ENCODE results near the gene FBXO28.

Gene FBXO28

DNA sequence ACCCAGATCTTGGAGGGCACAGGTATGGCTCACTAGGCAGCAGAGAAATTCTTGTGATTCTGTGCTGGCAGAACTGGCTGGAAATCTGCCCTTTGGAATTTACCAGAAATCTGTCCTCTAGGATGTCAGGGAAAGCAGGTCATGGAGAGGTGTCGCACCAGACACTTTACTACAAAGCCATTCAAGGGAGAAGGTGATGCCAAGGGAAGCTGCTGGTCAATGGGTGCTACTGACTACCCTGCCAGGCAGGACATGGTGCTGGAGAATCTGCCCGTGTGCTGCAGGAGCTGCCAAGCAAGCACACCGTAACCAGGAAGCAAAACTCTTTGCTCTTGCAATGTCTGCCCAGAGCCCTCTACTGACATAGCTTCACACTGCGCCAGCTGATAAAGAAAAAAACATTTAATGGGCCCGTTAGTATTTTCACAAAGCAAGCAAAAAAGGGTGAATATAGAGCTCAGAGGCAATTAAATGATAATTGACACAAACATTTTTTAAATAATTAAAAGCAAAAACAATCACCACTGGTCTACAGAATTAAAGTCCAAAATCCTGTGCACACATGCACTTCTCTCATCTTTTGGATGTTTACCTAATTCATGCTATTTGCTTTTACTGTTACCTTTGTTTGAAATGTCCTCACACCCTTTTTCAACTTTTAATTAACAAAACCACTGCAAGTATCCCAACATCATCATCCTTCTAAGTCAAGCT, 7.2 kb upstream of the FBXO28 start:
- no peaks in the 10 kb centered on the region for H3K36me3 ChIP-seq (ENCODE audit: control insufficient read depth, insufficient read depth, low read length)
- H3K4me3 ChIP-seq (ENCODE audit: low read length): no peak overlapping the region
- H3K4me1 ChIP-seq (ENCODE audit: control insufficient read depth, insufficient read depth, low read length): no peaks in the 10 kb centered on the region
- H3K27me3 ChIP-seq (ENCODE audit: control insufficient read depth, insufficient read depth, low read length): no peaks in the 10 kb centered on the region
- no peak overlapping the region for H3K27ac ChIP-seq (ENCODE audit: low read depth, low read length)
- no peak overlapping the region for H3K9ac ChIP-seq (ENCODE audit: low read length)

GRCh38 chr1:224107282-224107625, 6.7 kb upstream of the FBXO28 start:
- no peak overlapping the region for H3K27ac ChIP-seq (ENCODE audit: low read depth, low read length)
- no peak overlapping the region for H3K9ac ChIP-seq (ENCODE audit: low read length)
- no peaks in the 10 kb centered on the region for H3K27me3 ChIP-seq (ENCODE audit: control insufficient read depth, insufficient read depth, low read length)
- H3K36me3 ChIP-seq (ENCODE audit: control insufficient read depth, insufficient read depth, low read length): no peaks in the 10 kb centered on the region
- no peaks in the 10 kb centered on the region for H3K4me1 ChIP-seq (ENCODE audit: control insufficient read depth, insufficient read depth, low read length)
- H3K4me3 ChIP-seq (ENCODE audit: low read length): no peak overlapping the region

DNA sequence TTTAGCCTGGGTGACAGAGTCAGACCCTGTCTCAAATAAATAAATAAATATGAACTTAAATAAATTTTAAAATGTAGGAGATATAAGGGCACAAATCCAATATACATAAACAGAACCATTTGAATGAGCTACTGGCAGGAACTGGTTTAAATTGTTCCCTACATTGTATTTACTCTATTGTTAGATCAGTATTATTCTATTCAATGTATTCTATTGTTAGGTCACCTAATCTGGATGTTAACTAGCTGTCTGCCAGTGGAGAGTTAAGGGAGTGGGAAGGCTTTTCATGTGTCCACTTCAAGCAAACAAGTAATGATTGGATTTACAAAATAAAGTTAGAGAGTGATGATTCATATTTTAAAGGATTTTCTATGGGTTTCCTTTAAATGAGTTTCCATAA, 4.9 kb upstream of the FBXO28 start:
- Histone ChIP-seq H3K9ac (ENCODE audit: low read length) (no peak overlapping the region), H3K4me1 (ENCODE audit: control insufficient read depth, insufficient read depth, low read length) (peaks cover 4% of the 10 kb centered on the region), H3K27me3 (ENCODE audit: control insufficient read depth, insufficient read depth, low read length) (no peaks in the 10 kb centered on the region), H3K27ac (ENCODE audit: low read depth, low read length) (no peak overlapping the region), H3K36me3 (ENCODE audit: control insufficient read depth, insufficient read depth, low read length) (no peaks in the 10 kb centered on the region), H3K4me3 (ENCODE audit: low read length) (no peak overlapping the region)

DNA sequence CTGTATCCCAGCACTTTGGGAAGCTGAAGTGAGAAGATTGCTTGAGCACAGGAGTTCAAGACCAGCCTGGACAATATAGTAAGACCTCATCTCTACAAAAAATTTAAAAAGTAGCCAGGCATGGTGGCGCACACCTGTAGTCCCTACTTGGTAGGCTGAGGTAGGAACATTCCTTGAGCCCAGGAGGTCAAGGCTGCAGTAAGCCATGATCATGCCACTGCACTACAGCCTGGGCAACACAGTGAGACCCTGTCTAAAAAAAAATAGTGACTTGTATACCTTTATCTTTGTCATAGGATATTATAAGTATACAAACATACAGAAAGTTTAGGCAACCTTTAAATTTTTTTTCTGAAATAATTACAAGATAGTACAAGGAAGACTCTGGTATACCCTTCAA, 3.9 kb upstream of the FBXO28 start:
- no peaks in the 10 kb centered on the region for H3K36me3 ChIP-seq (ENCODE audit: control insufficient read depth, insufficient read depth, low read length)
- H3K4me1 ChIP-seq (ENCODE audit: control insufficient read depth, insufficient read depth, low read length): peaks cover 4% of the 10 kb centered on the region
- no peaks in the 10 kb centered on the region for H3K27me3 ChIP-seq (ENCODE audit: control insufficient read depth, insufficient read depth, low read length)
- no peak overlapping the region for H3K27ac ChIP-seq (ENCODE audit: low read depth, low read length)
- no peak overlapping the region for H3K4me3 ChIP-seq (ENCODE audit: low read length)
- H3K9ac ChIP-seq (ENCODE audit: low read length): no peak overlapping the region

DNA sequence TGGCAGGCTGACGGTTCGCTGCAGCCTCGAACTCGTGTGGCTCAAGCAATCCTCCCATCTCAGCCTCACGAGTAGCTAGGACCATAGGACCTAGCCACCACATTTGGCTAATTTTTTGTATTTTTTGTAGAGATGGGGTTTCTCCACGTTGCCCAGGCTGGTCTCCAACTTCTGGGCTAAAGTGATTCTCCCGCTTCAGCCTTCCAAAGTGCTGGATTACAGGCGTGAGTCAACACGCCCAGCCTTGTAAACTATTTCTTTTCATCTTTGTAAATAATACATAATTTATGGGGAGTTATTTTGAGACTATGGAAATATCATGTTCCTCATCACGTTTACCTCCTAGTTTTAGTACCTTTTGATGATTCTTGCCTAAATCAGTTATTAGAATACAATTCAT, 906 bp upstream of the FBXO28 start:
- no peaks in the 10 kb centered on the region for H3K27me3 ChIP-seq (ENCODE audit: control insufficient read depth, insufficient read depth, low read length)

GRCh38 chr1:224113545-224113917, 380 bp upstream of the FBXO28 start:
- H3K27me3 ChIP-seq (ENCODE audit: control insufficient read depth, insufficient read depth, low read length): no peaks in the 10 kb centered on the region
- peaks cover 13% of the 10 kb centered on the region for H3K4me1 ChIP-seq (ENCODE audit: control insufficient read depth, insufficient read depth, low read length)
- H3K4me3 ChIP-seq (ENCODE audit: low read length): peak overlapping the region; percentile 84
- no peaks in the 10 kb centered on the region for H3K36me3 ChIP-seq (ENCODE audit: control insufficient read depth, insufficient read depth, low read length)
- H3K9ac ChIP-seq (ENCODE audit: low read length): peak overlapping the region; percentile 27
- peak overlapping the region; percentile 85 for H3K27ac ChIP-seq (ENCODE audit: low read depth, low read length)

More for the DNA sequence above, 906 bp upstream of the FBXO28 start:
- no peak overlapping the region for H3K9ac ChIP-seq (ENCODE audit: low read length)
- H3K36me3 ChIP-seq (ENCODE audit: control insufficient read depth, insufficient read depth, low read length): no peaks in the 10 kb centered on the region
- H3K27ac ChIP-seq (ENCODE audit: low read depth, low read length): no peak overlapping the region
- no peak overlapping the region for H3K4me3 ChIP-seq (ENCODE audit: low read length)
- peaks cover 13% of the 10 kb centered on the region for H3K4me1 ChIP-seq (ENCODE audit: control insufficient read depth, insufficient read depth, low read length)

- peak overlapping the region; percentile 85 for H3K27ac ChIP-seq (ENCODE audit: low read depth, low read length)
- H3K9ac ChIP-seq (ENCODE audit: low read length): peak overlapping the region; percentile 34
- no peaks in the 10 kb centered on the region for H3K36me3 ChIP-seq (ENCODE audit: control insufficient read depth, insufficient read depth, low read length)
- H3K27me3 ChIP-seq (ENCODE audit: control insufficient read depth, insufficient read depth, low read length): no peaks in the 10 kb centered on the region
- H3K4me1 ChIP-seq (ENCODE audit: control insufficient read depth, insufficient read depth, low read length): peaks cover 13% of the 10 kb centered on the region
- peak overlapping the region; percentile 84 for H3K4me3 ChIP-seq (ENCODE audit: low read length)
These were observed 870 bp downstream of the FBXO28 start for GRCh38 chr1:224114787-224115175.

DNA sequence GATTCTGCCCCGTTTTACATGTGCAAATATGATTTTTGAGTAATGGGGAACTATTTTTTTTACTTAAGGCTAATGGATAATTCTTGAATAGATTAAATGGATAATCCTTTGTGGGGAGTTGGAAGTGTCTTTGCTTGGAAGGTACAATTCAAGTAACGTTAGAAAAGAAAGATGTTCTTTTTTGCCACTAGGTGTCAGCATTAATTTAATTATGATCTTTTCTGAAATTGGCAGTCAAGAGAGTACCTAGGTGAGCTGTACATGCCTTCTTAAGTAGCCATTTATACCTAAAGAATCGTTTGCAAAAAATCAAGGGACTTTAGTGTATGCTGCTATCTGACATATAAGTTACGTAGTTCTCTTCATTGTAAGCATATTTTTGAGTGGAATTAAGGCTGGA, 2.2 kb downstream of the FBXO28 start:
- peaks cover 13% of the 10 kb centered on the region for H3K4me1 ChIP-seq (ENCODE audit: control insufficient read depth, insufficient read depth, low read length)
- no peaks in the 10 kb centered on the region for H3K27me3 ChIP-seq (ENCODE audit: control insufficient read depth, insufficient read depth, low read length)
- no peak overlapping the region for H3K9ac ChIP-seq (ENCODE audit: low read length)
- no peak overlapping the region for H3K27ac ChIP-seq (ENCODE audit: low read depth, low read length)
- no peak overlapping the region for H3K4me3 ChIP-seq (ENCODE audit: low read length)
- H3K36me3 ChIP-seq (ENCODE audit: control insufficient read depth, insufficient read depth, low read length): no peaks in the 10 kb centered on the region

DNA sequence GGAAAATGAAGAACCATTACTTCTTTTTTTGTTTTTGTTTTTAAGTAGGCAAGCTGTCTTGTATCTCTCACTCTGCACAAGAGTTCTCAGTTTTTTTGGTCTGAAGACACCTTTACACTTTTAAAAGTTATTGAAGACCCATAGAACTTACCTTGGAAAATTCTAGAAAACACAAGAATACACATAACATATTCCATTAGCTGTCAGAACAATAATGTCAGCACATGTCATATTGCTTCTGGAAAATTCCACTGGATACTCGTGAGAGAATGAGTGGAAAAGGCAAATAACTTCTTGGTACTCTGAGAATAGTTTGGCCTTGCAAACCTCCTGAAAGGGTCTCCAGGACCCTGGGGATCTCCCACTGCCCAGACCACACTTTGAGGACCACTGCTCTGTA, 4.8 kb downstream of the FBXO28 start:
- no peak overlapping the region for H3K4me3 ChIP-seq (ENCODE audit: low read length)
- no peak overlapping the region for H3K9ac ChIP-seq (ENCODE audit: low read length)
- H3K27me3 ChIP-seq (ENCODE audit: control insufficient read depth, insufficient read depth, low read length): no peaks in the 10 kb centered on the region
- no peak overlapping the region for H3K27ac ChIP-seq (ENCODE audit: low read depth, low read length)
- H3K4me1 ChIP-seq (ENCODE audit: control insufficient read depth, insufficient read depth, low read length): peaks cover 10% of the 10 kb centered on the region
- H3K36me3 ChIP-seq (ENCODE audit: control insufficient read depth, insufficient read depth, low read length): no peaks in the 10 kb centered on the region

- Histone ChIP-seq H3K4me3 (ENCODE audit: low read length) (no peak overlapping the region), H3K36me3 (ENCODE audit: control insufficient read depth, insufficient read depth, low read length) (no peaks in the 10 kb centered on the region), H3K4me1 (ENCODE audit: control insufficient read depth, insufficient read depth, low read length) (no peaks in the 10 kb centered on the region), H3K9ac (ENCODE audit: low read length) (no peak overlapping the region), H3K27me3 (ENCODE audit: control insufficient read depth, insufficient read depth, low read length) (no peaks in the 10 kb centered on the region), H3K27ac (ENCODE audit: low read depth, low read length) (no peak overlapping the region)
These were observed 9.2 kb downstream of the FBXO28 start for GRCh38 chr1:224123136-224123535.

DNA sequence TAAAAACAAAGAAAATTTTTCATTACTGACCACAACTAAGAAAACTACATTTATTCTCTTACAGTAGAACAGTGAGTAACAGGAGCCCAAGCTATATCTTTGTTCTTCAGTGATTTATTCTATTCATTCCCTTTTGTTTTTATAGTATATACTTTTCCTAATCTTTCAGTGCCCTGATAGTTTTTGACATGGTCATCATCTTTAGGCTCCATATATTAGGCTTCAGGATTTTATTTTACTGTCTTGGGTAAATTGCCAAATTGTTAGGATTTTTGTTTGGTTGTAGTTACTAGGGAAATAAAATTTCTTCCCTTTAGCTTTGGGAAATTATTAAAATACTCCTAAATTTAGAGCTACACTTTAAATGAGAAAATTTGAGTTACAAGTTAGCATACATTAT, 10.3 kb downstream of the FBXO28 start:
- Histone ChIP-seq H3K9ac (ENCODE audit: low read length) (no peak overlapping the region), H3K4me3 (ENCODE audit: low read length) (no peak overlapping the region), H3K27me3 (ENCODE audit: control insufficient read depth, insufficient read depth, low read length) (no peaks in the 10 kb centered on the region), H3K36me3 (ENCODE audit: control insufficient read depth, insufficient read depth, low read length) (no peaks in the 10 kb centered on the region), H3K4me1 (ENCODE audit: control insufficient read depth, insufficient read depth, low read length) (no peaks in the 10 kb centered on the region), H3K27ac (ENCODE audit: low read depth, low read length) (no peak overlapping the region)

GRCh38 chr1:224127925-224128819, 14.3 kb downstream of the FBXO28 start:
- H3K4me3 ChIP-seq (ENCODE audit: low read length): no peak overlapping the region
- H3K9ac ChIP-seq (ENCODE audit: low read length): no peak overlapping the region
- H3K4me1 ChIP-seq (ENCODE audit: control insufficient read depth, insufficient read depth, low read length): no peaks in the 10 kb centered on the region
- no peaks in the 10 kb centered on the region for H3K27me3 ChIP-seq (ENCODE audit: control insufficient read depth, insufficient read depth, low read length)
- no peak overlapping the region for H3K27ac ChIP-seq (ENCODE audit: low read depth, low read length)
- peaks cover 14% of the 10 kb centered on the region for H3K36me3 ChIP-seq (ENCODE audit: control insufficient read depth, insufficient read depth, low read length)

DNA sequence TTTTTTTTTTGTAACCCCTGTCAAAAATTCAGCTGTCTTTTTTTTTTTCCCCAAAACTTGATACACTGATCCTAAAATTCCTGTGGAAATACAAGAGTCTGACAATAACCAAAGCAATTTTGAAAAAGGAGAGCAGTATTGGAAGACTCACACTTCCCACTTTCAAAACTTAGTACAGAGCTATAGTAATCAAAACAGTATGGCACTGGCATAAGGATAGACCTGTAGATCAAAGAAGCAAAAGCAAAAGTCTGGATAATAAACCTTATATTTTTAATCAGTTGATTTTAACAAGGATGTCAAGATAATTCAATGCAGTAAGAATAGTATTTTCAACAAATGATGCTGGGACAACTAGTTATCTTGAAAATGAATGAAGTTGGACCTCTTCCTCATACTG, 17.3 kb downstream of the FBXO28 start:
- Histone ChIP-seq H3K27me3 (ENCODE audit: control insufficient read depth, insufficient read depth, low read length) (no peaks in the 10 kb centered on the region), H3K4me1 (ENCODE audit: control insufficient read depth, insufficient read depth, low read length) (no peaks in the 10 kb centered on the region), H3K9ac (ENCODE audit: low read length) (no peak overlapping the region), H3K4me3 (ENCODE audit: low read length) (no peak overlapping the region), H3K36me3 (ENCODE audit: control insufficient read depth, insufficient read depth, low read length) (peaks cover 14% of the 10 kb centered on the region), H3K27ac (ENCODE audit: low read depth, low read length) (no peak overlapping the region)
